Lower leg skin (tissue), 3 donors: ENCODE measurements around the gene MAN2A2.

Experiments used
- CTCF ChIP-seq, 3 donors: fragments of 450-650 bp; IDR thresholded peaks; one replicate each; pipeline ENCODE4 v1.5.1; 2016; ENCODE audit warnings: antibody characterized with exemption in 3 of 3, mild to moderate bottlenecking in 3 of 3, moderate library complexity in 2 of 3
- POLR2A ChIP-seq, 2 donors: fragments of 450-650 bp; IDR thresholded peaks; one replicate each; pipeline ENCODE4 v1.6.1; 2016 to 2017; ENCODE audit warnings: antibody characterized with exemption in 2 of 2, mild to moderate bottlenecking in 1 of 2, moderate library complexity in 1 of 2

- TF ChIP-seq POLR2A (IDR thresholded peaks at IDR 0.05) (no peak), CTCF (IDR thresholded peaks at IDR 0.05) (no peak)
These were observed 48.0 kb upstream of the MAN2A2 start for GRCh38 chr15:90855139-90855538.
